ENCODE data around the gene DLG2.

DLG2 gene

DNA sequence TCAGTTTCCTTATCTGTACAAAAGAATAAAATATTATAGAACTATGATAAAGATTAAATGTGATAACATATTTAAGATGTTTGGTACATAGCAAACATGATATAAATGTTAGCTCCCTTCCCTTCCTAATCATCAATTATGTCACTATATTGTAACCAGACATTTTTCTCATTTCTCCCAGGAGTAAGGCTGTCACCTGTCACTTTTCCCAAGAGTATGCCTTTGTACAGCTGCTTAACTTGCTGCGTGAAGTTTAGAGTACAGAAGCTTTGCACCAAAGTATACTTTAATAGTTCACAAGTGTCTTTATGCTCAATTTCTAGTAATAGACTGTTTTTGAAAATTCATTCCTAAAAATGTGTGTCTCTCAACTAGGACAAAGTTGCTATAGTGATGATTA, 186.9 kb downstream of the DLG2 start:
- TF ChIP-seq, protein P1, sequence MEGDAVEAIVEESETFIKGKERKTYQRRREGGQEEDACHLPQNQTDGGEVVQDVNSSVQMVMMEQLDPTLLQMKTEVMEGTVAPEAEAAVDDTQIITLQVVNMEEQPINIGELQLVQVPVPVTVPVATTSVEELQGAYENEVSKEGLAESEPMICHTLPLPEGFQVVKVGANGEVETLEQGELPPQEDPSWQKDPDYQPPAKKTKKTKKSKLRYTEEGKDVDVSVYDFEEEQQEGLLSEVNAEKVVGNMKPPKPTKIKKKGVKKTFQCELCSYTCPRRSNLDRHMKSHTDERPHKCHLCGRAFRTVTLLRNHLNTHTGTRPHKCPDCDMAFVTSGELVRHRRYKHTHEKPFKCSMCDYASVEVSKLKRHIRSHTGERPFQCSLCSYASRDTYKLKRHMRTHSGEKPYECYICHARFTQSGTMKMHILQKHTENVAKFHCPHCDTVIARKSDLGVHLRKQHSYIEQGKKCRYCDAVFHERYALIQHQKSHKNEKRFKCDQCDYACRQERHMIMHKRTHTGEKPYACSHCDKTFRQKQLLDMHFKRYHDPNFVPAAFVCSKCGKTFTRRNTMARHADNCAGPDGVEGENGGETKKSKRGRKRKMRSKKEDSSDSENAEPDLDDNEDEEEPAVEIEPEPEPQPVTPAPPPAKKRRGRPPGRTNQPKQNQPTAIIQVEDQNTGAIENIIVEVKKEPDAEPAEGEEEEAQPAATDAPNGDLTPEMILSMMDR (IDR thresholded peaks at IDR 0.05): no peak

- TF ChIP-seq, protein P1 (IDR thresholded peaks at IDR 0.05): no peak
Observed at GRCh38 chr11:85438328-85438727, 188.8 kb downstream of the DLG2 start.

DNA sequence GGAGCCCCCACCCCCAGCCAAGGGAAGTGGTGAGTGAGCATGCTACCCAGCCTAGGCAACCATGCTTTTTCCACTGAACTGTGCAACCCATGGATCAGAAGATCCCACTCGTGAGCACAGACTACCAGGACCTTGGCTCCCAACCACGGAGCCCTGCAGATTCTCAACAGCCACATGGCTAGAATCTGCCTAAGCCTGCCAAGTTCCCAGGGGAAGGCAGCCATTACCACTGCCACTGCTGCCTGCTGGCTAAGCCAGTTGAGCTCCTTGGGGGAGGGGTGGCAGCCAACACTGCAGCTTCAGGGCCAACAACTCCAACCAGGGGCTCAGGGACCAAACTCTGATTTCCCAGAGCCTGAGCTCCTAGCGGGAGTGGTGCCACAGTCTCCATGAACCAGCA, 195.8 kb downstream of the DLG2 start:
- TF ChIP-seq, protein P1 (IDR thresholded peaks at IDR 0.05): no peak

GRCh38 chr11:85423794-85424193, 203.3 kb downstream of the DLG2 start:
- TF ChIP-seq, protein P1 (IDR thresholded peaks at IDR 0.05): no peak

DNA sequence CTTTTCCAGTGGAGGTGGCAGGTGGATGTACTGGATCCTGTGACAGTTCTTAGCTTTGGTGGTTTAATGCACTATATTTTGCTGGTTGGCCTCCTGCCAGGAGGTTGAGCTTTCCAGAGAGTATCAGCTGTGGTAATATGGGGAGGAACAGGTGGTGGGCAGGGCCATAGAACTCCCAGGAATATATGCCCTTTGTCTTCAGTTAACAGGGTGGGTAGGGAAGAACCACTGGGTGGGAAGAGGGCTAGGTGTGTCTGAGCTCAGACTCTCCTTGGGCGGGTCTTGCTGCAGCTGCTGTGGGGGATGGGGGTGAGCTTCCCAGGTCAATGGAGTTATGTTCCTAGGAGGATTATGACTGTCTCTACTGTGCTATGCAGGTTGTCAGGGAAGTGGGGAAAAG, 203.8 kb downstream of the DLG2 start:
- TF ChIP-seq, protein P1 (IDR thresholded peaks at IDR 0.05): no peak

DNA sequence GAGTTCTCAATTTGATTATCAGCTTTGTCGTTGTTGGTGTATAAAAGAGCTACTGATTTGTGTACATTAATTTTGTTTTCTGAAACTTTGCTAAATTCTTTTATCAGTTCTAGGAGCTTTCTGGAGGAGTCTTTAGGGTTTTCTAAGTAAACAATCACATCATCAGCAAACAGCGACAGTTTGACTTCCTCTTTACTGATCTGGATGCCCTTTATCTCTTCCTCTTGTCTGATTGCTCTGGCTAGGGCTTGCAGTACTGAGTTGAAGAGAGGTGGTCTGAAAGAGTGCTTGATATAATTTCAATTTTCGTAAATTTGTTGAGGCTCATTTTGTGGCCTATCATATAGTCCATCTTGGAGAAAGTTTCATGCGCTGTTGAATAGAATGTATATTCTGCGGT, 213.0 kb downstream of the DLG2 start:
- TF ChIP-seq, protein P1 (IDR thresholded peaks at IDR 0.05): no peak

DNA sequence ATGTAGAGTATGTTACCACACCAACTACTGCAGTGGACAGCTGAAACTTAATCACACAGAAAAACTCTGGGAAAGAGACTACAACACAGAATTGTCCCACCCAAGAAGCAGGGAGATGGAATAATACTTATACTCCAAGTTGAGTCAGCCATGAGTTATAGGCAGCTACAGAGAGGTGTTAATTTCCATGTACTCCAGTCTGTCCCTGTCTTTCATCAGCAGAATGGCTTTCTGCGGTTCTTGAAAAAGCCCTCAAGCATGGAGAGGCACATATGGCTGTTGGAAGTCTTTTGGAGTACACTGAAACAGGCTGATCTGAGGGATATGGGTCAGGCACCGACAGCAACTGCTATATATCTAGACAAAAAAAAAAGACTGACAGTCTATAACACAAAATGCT, 219.5 kb downstream of the DLG2 start:
- TF ChIP-seq, protein P1 (IDR thresholded peaks at IDR 0.05): no peak

DNA sequence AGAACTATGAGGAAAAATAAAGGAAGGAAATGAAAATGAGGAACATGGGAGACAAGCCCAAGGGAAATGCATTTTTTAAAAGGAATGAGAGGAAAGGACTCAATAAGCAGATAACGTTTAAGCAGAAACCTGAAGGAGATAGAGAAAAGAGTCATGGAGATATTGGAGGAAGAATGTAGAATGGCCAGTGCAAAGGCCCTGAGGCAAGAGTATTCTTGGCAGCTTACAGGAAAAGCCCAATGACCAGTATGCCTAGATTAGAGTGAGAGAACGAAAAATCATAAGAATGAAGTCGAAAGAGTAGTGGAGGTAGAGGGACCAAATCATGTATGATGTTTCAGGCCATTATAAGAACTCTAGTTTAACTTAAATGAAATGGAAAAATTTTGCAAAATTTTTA, 220.3 kb downstream of the DLG2 start:
- TF ChIP-seq, protein P1 (IDR thresholded peaks at IDR 0.05): no peak

Measured in LNCAP (cell line).